ENCODE data around the gene SLC5A6.

GRCh38 chr2:27206346-27206745 is 5.7 kb downstream of the SLC5A6 start:
- TF ChIP-seq, protein P1, sequence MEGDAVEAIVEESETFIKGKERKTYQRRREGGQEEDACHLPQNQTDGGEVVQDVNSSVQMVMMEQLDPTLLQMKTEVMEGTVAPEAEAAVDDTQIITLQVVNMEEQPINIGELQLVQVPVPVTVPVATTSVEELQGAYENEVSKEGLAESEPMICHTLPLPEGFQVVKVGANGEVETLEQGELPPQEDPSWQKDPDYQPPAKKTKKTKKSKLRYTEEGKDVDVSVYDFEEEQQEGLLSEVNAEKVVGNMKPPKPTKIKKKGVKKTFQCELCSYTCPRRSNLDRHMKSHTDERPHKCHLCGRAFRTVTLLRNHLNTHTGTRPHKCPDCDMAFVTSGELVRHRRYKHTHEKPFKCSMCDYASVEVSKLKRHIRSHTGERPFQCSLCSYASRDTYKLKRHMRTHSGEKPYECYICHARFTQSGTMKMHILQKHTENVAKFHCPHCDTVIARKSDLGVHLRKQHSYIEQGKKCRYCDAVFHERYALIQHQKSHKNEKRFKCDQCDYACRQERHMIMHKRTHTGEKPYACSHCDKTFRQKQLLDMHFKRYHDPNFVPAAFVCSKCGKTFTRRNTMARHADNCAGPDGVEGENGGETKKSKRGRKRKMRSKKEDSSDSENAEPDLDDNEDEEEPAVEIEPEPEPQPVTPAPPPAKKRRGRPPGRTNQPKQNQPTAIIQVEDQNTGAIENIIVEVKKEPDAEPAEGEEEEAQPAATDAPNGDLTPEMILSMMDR (IDR thresholded peaks at IDR 0.05) = no peak
- TF ChIP-seq POLR2A (IDR thresholded peaks at IDR 0.05) = no peak

All from sigmoid colon (tissue), 3 donors.